Cerebellar nuclear complex (tissue), 1 donor: ENCODE data around the gene CASP8.

Experiments
- DNase-seq, 2 experiments: peaks; one replicate each; lab custom pipeline; 2025; lab: John Stamatoyannopoulos, UW

CASP8 gene

GRCh38 chr2:201242571-201243277 is 17.6 kb upstream of the CASP8 start:
- no peak for DNase-seq

DNA sequence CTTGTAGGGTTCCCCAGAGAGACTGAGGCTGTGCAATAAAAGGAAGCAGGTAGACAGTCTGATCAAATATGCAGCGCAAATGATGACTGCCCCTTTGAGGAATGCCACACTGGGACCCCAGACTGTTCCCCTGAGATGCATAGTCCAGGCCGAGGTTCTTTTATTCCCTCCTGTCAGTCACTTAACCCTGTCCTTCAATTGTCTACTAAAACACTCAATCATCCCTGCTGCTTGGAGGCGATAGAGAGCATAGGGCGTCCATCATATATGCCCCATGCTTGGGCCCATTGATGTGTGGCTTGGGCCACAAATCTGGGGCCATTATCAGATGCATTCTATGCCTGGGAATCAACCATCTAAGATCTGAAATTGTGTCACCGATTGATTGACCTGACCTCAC is 15.5 kb upstream of the CASP8 start:
- no peak for DNase-seq

DNA sequence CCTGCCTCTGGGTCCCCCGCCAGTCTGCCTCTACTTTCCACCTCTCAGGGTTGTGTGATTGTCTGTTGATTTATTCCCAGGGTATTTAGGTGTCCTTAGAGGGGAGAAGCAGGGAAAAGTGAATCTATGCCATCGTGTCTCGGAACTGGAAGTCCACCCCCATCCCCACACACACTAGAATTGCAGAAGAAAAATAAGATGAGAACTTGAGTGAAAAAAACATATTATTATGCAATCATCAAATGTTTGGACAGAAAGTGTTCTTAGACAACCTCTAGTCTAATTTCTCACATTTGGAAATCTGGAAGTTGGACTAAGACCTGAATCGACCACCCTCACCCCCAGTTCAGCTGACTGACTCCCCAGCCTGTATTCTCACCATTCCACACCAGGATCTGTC is 14.1 kb upstream of the CASP8 start:
- DNase-seq: no peak

DNA sequence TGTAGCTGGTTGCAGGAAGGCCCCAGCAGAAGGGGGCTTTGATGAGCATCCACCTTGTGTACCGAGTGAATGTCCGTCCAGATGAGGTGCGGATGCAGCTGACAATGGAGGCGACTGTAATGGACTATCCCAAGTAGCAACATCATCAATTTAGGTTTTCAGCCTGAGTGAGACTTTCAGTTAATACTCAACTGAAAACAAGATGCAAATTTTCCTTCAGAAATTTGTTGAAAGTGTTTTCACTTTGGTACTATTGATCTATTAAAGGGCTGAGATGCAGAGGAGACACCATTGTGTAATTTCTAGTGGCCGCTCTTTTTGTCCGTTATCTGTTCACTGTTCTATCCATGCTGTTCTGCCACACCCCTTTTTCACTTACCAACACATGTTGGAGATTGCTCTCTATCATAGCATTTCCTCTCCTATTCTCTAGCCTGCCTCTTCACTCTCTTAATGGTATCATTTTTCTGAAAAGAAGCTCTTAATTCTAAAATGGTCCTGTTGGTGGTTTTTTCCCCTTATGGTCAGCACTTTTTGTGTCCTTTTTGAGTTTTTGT is 12.0 kb upstream of the CASP8 start:
- no peak for DNase-seq

DNA sequence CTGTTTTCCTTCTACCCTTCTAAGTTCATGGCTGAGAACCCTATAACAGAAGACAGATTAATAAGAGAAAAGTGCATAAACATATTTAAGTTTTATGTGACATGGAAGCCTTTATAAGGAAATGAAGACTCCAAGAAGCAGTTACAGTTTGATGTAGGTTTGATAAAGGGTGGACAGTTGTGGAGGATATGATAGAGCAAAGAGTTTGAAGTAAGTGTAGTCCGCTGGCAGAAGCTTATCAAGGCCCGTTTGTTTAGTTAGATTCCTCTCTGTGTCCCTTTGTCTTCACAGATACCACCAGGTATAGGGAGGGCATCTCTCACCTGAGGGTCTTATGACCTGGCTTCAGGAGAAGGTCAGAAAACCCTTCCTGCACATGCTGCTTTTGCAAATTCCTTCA is 10.4 kb upstream of the CASP8 start:
- DNase-seq: no peak

DNA sequence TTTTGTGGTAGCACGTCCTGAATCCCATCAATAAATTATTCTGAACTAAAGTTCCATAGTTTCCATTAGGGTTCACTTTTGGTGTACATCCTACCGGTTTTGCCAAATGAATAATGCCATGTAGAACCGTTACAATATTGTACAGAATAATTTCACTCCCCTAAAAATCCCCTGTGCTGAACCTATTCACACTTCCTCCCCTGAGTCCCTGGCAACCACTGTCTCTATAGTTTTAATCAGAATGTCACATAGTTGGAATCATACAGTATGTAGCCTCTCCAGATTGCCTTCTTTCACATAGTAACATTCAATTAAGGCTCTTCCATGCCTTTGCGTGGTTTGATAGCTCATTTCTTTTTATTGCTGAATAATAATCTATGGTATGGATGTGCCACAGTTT is 9.6 kb upstream of the CASP8 start:
- no peak for DNase-seq

DNA sequence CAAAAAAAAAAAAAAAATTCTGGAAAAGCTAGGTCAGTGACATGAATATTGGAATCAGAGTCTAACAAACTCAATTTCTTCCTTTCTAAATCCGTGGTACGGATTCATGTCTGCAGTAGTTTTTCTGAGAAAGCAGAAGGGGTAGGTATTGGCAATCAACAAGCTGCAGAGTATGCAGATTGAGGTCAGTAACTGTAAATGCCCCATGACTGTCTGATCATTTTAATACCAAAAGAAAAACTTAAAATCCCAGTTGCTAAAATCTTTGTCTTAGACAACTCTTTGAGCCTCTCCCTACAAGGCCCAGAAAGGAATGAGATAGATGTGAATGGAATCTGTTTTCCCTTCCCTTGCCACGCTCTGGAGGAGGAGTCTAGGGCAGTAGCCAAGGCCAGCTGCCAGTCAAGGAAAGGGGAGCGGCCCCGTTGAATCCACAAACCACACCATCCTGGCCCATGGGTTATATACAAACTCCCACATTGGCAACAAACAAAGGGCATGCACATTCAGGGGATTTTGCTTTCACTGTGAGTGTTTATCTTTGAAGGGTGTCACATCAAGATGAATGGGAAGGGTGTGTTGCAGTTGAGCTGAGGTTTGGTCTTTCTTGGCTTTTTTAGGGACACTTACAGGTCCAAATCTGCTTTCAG is 6.1 kb upstream of the CASP8 start:
- no peak for DNase-seq

GRCh38 chr2:201255408-201256033 is 4.8 kb upstream of the CASP8 start:
- DNase-seq: no peak

- no peak for DNase-seq
Observed at GRCh38 chr2:201256082-201256481, 4.3 kb upstream of the CASP8 start.

GRCh38 chr2:201257381-201257955 is 2.9 kb upstream of the CASP8 start:
- DNase-seq: no peak

- no peak for DNase-seq
Observed at GRCh38 chr2:201257956-201258665, 2.2 kb upstream of the CASP8 start.

- no peak for DNase-seq
Observed at GRCh38 chr2:201258666-201259615, 1.4 kb upstream of the CASP8 start.

DNA sequence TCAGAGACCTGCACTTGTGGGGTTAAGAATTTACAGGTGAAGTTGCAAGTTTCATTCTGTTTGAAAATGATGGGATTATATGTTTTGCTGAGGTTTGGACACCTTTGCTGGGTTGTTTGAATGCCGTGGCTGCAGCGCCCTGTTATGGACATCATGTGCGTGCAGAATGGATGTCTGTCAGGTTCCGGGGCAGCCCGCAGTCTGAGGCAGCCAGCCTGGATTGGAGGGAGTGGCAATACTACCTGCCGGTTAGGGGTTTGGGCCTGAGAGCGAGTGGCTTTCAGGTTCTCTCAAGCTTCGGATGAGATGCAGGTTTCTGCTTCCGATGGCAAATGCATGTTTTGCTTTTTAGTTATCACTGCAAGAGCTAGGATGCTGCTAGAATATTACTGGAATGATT is 1.1 kb downstream of the CASP8 start:
- no peak for DNase-seq

DNA sequence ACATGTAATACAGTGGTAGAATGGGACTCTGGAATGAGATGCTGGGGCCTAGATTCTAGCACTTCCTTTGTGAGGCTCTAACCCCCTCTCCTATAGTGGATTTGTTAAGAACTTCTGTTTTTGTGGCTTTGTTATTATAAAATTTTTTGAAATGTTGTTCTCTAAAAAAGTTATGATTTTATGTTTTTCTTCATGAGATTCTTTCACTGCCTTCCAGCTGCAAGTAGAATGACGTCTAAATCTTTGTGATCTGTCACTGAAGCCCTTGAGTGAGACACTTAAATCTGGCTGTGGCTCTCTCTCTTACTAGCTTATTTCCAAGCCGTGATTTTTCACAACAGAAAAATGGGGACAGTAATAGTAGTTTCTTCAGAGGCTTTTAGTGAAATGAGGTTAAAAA is 1.6 kb downstream of the CASP8 start:
- no peak for DNase-seq

GRCh38 chr2:201262718-201263117 is 2.4 kb downstream of the CASP8 start:
- no peak for DNase-seq

DNA sequence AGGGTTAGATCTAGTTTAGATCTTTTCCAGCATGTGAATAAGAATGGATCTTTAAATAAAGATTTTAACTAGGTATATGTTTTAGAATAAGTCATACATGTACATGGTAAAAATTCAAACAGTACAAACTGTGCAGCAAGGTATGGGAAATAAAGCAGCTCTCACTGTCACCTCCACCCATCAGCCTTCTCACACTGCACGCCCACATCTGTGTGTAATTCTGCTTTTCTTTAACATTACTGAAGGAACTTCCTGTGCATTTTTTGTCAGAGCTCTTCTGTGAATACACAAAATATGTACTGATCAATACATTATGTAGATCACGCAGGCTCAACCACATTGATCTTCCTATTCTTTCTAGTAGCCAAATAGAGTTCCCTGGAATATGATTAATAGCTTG is 3.4 kb downstream of the CASP8 start:
- DNase-seq: no peak

GRCh38 chr2:201264472-201265173 is 4.3 kb downstream of the CASP8 start:
- DNase-seq: no peak

- no peak for DNase-seq
Observed at GRCh38 chr2:201266629-201267028, 6.3 kb downstream of the CASP8 start.

GRCh38 chr2:201267278-201268030 is 7.1 kb downstream of the CASP8 start:
- no peak for DNase-seq

DNA sequence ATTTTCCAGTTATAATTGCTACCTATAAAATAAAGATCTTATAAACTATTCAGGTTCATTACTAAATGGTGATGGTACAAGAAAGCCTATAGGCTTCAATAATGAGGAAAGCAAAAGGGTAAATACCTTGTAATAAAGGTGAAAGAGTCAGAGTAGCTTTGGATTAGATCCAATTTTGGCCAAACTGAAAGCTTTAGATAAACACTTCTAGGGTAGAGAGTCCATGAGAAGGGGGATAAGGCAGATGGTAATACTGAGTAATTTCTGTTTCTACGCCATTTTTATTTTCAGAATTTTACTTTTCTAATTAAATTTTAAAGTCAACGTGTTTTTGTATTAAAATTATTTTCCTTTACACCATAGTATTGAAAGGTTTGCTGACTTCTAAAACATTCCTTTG is 9.4 kb downstream of the CASP8 start:
- no peak for DNase-seq
